ENCODE results near the gene SPON1. TPM values are rescaled to one million over a fixed set of nuclear protein-coding genes. Genes with fewer than 3 reads are reported as not detected.

Gene SPON1
- total RNA-seq, 3 donors from 2014 or later (not counting 1 experiment from before 2014, with no cell fraction given): 0.09 to 0.18 TPM; not detected in 1

GRCh38 chr11:14010665-14011064 lies 48.1 kb downstream of the SPON1 start:
- Mint-ChIP-seq H3K27ac (no peak overlapping the region), H3K4me1 (no peaks in the 10 kb centered on the region), H3K4me3 (no peak overlapping the region), H3K9me3 (no peaks in the 10 kb centered on the region), H3K27me3 (ENCODE audit: low read depth in 2 of 2) (peaks cover 0 to 2% of the 10 kb centered on the region in 2 donors), H3K36me3 (no peaks in the 10 kb centered on the region)
- Histone ChIP-seq H3K9me3 (ENCODE audit: control insufficient read depth, insufficient read depth, low read length) (no peaks in the 10 kb centered on the region), H3K27me3 (ENCODE audit: control insufficient read depth, insufficient read depth, low read length) (no peaks in the 10 kb centered on the region), H3K4me3 (ENCODE audit: low read length) (no peak overlapping the region), H3K4me1 (ENCODE audit: control insufficient read depth, insufficient read depth, low read length) (no peaks in the 10 kb centered on the region), H3K27ac (ENCODE audit: low read length) (no peak overlapping the region), H3K36me3 (ENCODE audit: control insufficient read depth, insufficient read depth, low read length) (no peaks in the 10 kb centered on the region)
- no peak for TF ChIP-seq CTCF (IDR thresholded peaks at IDR 0.05)
- intact Hi-C loops (cut with micrococcal nuclease): no loop called here
- no peak for ATAC-seq
- DNase-seq: no peak
- WGBS (ENCODE audit: insufficient coverage): 92% methylated on average over 2 of the region's 3 CpGs

DNA sequence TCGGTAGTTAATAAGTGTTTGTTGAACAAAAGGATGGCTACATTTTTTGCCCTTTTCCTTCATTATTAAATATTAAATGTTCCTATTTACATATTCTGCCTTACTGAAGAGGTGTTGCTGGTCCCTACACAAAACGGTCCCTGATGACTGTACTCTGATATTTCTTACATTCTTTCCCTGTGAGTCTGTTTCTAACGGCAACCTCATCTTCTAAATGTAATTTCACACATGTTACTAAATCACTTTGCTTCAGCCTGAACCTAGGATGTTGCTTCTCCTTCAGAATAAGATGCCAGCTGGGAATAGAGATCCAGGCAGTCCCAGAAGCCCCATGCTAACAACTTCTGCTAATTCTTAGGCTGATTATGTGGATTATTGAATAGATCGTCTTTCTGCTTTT lies 50.3 kb downstream of the SPON1 start:
- WGBS (ENCODE audit: insufficient coverage): 98% methylated on average over 2 of the region's 4 CpGs
- Histone ChIP-seq H3K27ac (ENCODE audit: low read length) (no peak overlapping the region), H3K9me3 (ENCODE audit: control insufficient read depth, insufficient read depth, low read length) (no peaks in the 10 kb centered on the region), H3K4me3 (ENCODE audit: low read length) (no peak overlapping the region), H3K4me1 (ENCODE audit: control insufficient read depth, insufficient read depth, low read length) (no peaks in the 10 kb centered on the region), H3K36me3 (ENCODE audit: control insufficient read depth, insufficient read depth, low read length) (no peaks in the 10 kb centered on the region), H3K27me3 (ENCODE audit: control insufficient read depth, insufficient read depth, low read length) (no peaks in the 10 kb centered on the region)
- Mint-ChIP-seq H3K27me3 (ENCODE audit: low read depth in 2 of 2) (peaks cover 0 to 2% of the 10 kb centered on the region in 2 donors), H3K27ac (no peak overlapping the region), H3K4me3 (no peak overlapping the region), H3K36me3 (no peaks in the 10 kb centered on the region), H3K4me1 (no peaks in the 10 kb centered on the region), H3K9me3 (no peaks in the 10 kb centered on the region)
- ATAC-seq (no peak), DNase-seq (no peak)
- intact Hi-C loops (cut with micrococcal nuclease): no loop called here
- no peak for TF ChIP-seq CTCF (IDR thresholded peaks at IDR 0.05)

DNA sequence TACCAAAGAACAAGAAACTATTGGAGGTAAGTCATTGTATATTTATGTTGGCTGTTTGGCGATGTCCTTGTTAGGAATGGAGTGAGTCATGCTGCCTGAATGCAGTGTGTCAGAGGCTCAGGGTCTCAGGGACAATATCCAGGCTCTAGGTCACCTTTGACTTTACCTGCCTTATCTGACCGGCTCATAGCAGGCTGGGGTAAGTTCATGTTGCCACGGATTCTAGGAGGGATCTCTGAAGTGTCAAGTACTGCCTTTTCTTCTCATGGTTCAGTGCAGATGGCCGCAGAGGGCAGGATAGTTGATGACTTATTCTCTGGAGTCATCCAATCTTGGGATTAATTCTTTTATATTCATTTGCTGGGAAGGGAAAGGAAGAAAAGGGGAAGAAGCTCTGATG lies 53.2 kb downstream of the SPON1 start:
- no peaks in the 10 kb centered on the region for H3K4me1 ChIP-seq (ENCODE audit: control insufficient read depth, insufficient read depth, low read length)
- Mint-ChIP-seq H3K27me3 (ENCODE audit: low read depth in 2 of 2) (peaks cover 13% of the 10 kb centered on the region in 2 donors), H3K4me1 (no peaks in the 10 kb centered on the region), H3K4me3 (no peak overlapping the region), H3K9me3 (no peaks in the 10 kb centered on the region), H3K36me3 (no peaks in the 10 kb centered on the region), H3K27ac (no peak overlapping the region)
- TF ChIP-seq CTCF (IDR thresholded peaks at IDR 0.05): no peak
- no peaks in the 10 kb centered on the region for H3K36me3 ChIP-seq (ENCODE audit: control insufficient read depth, insufficient read depth, low read length)
- no peak overlapping the region for H3K4me3 ChIP-seq (ENCODE audit: low read length)
- DNase-seq (no peak), ATAC-seq (no peak)
- H3K27ac ChIP-seq (ENCODE audit: low read length): no peak overlapping the region
- intact Hi-C loops (cut with micrococcal nuclease): no loop called here
- H3K27me3 ChIP-seq (ENCODE audit: control insufficient read depth, insufficient read depth, low read length): no peaks in the 10 kb centered on the region
- H3K9me3 ChIP-seq (ENCODE audit: control insufficient read depth, insufficient read depth, low read length): no peaks in the 10 kb centered on the region
- WGBS (ENCODE audit: insufficient coverage): 89% methylated on average over 4 of the region's 4 CpGs

DNA sequence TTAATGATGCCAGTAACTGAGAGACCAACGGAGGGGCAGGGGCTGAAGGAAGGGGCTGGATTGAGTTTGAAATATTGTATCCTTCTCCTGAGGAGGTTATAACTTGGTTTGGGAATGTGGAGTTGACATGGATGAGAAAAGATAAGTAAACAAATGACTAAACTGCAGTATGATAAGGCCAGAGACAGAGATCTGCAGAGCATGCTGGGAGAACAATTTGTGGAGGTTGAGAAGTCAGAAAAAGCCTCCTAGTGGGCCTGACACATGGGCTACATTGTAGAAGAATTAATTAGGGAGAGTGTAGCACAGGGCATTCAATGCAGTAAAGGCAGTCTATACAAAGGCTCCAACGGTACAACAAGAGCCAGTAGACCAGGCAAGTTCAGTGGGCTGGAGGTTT lies 55.9 kb downstream of the SPON1 start:
- H3K27ac ChIP-seq (ENCODE audit: low read length): no peak overlapping the region
- H3K4me3 Mint-ChIP-seq: no peak overlapping the region
- no peak for TF ChIP-seq CTCF (IDR thresholded peaks at IDR 0.05)
- no peaks in the 10 kb centered on the region for H3K36me3 ChIP-seq (ENCODE audit: control insufficient read depth, insufficient read depth, low read length)
- H3K4me1 ChIP-seq (ENCODE audit: control insufficient read depth, insufficient read depth, low read length): no peaks in the 10 kb centered on the region
- DNase-seq (no peak), ATAC-seq (no peak)
- H3K27me3 Mint-ChIP-seq (ENCODE audit: low read depth in 2 of 2): peaks cover 27 to 40% of the 10 kb centered on the region in 2 donors
- no peaks in the 10 kb centered on the region for H3K9me3 ChIP-seq (ENCODE audit: control insufficient read depth, insufficient read depth, low read length)
- H3K27ac Mint-ChIP-seq: no peak overlapping the region
- no peaks in the 10 kb centered on the region for H3K4me1 Mint-ChIP-seq
- H3K36me3 Mint-ChIP-seq: no peaks in the 10 kb centered on the region
- no peaks in the 10 kb centered on the region for H3K9me3 Mint-ChIP-seq
- H3K27me3 ChIP-seq (ENCODE audit: control insufficient read depth, insufficient read depth, low read length): no peaks in the 10 kb centered on the region
- intact Hi-C loops (cut with micrococcal nuclease): no loop called here
- H3K4me3 ChIP-seq (ENCODE audit: low read length): no peak overlapping the region
- WGBS (ENCODE audit: insufficient coverage): 83% methylated on average over 2 of the region's 2 CpGs

Data from natural killer cell (primary cell).